SW 1271 (cell line): Measurements from ENCODE around the gene CCT4.
"Not testable (repeated sequence)": the region's sequence is repeated elsewhere in the genome, so short reads cannot be mapped to it uniquely, and the experiment has no call there.

Experiments
- DNase-seq, 2 experiments: peaks; one replicate each; lab custom pipeline; 2025; lab: John Stamatoyannopoulos, UW

The CCT4 gene

GRCh38 chr2:61878761-61879160 lies 9.7 kb downstream of the CCT4 start:
- DNase-seq, result no peak

- DNase-seq, result no peak
These were observed 10.7 kb downstream of the CCT4 start for GRCh38 chr2:61877571-61878245.

DNA sequence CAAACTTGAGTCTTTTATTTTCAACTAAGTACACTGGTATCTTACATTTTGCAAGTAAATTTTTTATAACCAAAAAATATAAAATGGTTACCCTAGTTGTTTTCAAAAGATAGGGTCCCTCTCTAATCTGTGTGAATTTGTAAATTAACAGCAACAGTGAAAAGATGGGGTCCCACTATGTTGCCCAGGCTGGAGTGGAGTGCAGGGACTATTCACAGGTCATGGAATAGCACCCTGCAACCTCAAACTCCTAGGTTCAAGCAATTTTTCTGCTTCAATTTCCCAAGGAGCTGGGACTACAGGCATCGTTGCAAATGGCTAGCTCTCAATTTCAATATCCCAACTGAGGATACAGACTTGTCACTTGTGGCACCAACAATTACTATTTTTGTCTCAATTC lies 12.1 kb downstream of the CCT4 start:
- DNase-seq, result no peak

- DNase-seq, result not testable (repeated sequence)
These were observed 21.9 kb downstream of the CCT4 start for GRCh38 chr2:61866482-61867089.

DNA sequence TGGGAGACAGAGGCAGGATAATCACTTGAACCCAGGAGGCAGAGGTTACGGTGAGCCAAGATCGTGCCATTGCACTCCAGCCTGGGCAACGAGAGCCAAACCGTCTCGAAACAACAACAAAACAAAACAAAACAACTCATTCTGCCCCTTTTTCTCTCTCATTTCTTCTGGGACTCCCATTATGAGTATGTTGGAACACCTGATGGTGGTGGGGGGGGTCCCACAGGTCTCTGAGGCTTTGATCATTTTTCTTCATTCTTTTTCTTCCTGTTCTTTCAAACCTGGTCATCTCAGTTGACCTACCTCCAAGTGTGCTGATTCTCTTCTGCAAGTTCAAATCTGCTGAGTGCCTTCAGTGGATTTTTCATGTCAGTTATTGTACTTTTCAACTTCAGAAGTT lies 26.4 kb downstream of the CCT4 start:
- no peak for DNase-seq

DNA sequence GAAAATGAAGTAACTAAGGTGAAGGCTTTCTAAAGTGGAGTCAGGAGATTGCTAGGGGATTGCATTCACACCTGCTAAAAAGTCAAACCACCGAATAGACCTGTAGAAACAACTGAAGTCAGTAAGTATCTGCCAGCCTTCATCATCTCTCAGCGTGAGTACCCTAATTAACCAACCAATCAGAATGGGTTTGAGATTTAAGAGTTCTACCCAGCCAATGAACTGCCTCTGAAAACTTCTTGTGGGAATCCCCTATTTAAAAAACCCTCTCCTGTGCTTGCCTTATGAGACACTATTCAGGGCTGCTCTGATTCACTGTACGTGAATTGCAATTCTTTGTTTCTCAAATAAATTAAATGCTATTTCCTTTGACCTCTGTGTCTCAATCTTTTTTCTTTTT lies 31.2 kb downstream of the CCT4 start:
- no peak for DNase-seq

GRCh38 chr2:61855318-61855613 lies 33.2 kb downstream of the CCT4 start:
- no peak for DNase-seq

- peak; percentile 91 to 97 for DNase-seq
These were observed 33.7 kb downstream of the CCT4 start for GRCh38 chr2:61854564-61855317.

DNA sequence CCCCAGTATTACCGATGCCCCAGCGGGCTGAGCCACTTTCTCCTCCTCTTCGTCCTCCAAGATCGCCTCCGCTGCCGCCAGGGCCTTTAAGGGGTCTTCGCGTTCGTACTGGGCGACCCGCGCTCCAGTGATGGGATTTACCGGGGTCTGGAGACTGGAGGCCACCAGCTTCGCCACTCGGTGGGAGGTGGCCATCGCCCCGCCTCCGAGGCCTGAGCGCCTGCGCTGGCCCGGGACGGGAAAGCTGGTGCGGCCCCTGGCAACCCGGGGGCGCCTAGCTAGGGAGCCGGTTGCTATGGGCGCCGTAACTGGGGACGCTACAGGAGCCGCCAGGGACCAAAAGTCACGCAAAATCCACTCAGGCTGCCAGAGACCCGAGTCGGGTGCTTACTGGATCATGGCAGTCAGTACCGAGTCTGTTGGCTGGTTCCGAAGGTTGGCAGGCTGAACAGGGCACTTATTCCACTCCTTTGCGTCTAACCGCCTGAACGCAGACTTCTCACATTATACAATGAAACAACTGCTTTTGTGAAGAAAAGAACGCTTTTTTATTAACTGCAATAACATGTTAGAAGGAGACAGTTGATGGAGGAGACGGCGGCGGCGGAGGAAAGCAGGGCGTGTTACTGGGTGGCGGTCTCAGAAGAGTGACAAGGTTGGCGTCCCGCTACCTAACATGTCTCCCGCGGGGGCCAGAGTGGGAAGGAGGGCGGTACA lies 34.5 kb downstream of the CCT4 start, which contains the start of gene FAM161A:
Gene FAM161A (minus strand): TSS at position 214 of the 717 bp plus-strand sequence. CDS start 19 bp downstream, at position 195.
- DNase-seq, result peak; percentile 57 to 83

- peak in 1 of 2 experiments; percentile 81 for DNase-seq
These were observed 35.2 kb downstream of the CCT4 start for GRCh38 chr2:61853086-61853846.

- DNase-seq, result not testable (repeated sequence)
These were observed 37.2 kb downstream of the CCT4 start for GRCh38 chr2:61851270-61851669.

GRCh38 chr2:61845320-61845719 lies 43.1 kb downstream of the CCT4 start:
- DNase-seq, result no peak

GRCh38 chr2:61841286-61841685 lies 47.2 kb downstream of the CCT4 start:
- no peak for DNase-seq

GRCh38 chr2:61834893-61835292 lies 53.6 kb downstream of the CCT4 start:
- no peak for DNase-seq

- DNase-seq, result no peak
These were observed 54.5 kb downstream of the CCT4 start for GRCh38 chr2:61833971-61834370.

DNA sequence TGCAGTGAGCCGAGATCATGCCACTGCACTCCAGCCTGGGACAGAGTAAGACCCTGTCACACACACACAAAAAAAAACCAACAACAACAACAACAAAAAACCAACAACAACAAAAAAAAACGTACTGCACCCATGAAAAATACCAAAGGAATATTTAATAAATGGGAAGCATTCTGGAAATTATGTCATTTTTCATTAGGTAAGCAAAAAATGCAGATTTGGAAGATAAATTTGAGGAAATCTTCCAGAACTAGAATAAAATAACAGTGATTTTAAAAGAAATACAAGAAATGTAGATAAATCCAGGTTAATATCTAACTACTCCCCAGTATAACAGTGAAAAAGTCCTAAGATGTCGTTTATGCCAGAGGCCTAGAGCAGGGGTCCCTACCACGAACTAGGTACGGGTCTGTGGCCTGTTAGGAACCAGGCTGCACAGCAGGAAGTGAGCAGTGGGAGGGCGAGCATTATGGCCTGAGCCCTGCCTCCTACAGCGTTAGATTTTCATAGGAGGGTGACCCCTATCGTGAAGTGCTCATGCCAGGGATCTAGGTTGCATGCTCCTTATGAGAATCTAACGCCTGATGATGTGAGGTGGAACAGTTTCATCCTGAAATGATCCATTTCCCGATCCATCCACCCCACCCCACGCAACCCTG lies 56.1 kb downstream of the CCT4 start:
- no peak for DNase-seq

DNA sequence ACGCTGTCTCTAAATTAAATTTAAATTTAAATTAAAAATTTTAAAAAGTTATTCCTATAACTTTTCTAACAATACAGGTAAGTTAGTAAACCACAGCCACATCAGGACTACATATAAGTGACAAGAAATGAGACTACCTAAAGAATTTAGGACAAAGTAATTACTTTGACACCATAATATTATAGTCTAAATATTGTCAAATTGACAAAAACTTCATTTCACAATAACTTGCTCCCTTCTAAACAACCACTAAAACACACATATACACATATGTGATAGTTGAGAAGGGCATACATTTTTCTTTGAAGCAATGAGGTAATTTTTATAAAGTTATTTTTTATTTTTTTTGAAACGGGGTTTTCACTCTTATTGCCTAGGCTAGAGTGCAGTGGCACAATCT lies 66.2 kb downstream of the CCT4 start:
- DNase-seq, result no peak
